HTERT RPE-1 (cell line): ENCODE results near the gene STOM.
"Not testable (repeated sequence)": the region's sequence is repeated elsewhere in the genome, so short reads cannot be mapped to it uniquely, and the experiment has no call there.

ENCODE experiments used
- in situ Hi-C: fragments of 300-500 bp; cut with MboI; formaldehyde crosslinking; loops from 4 replicates; pipeline ENCODE4 v1.14.3; 2020; ENCODE audit warnings: low sequenced_read_pairs

Gene STOM

GRCh38 chr9:121303456-121304451 is 66.3 kb downstream of the STOM start:
- in situ Hi-C loops, result no loop called here

- in situ Hi-C loops, result no loop called here
Measured at GRCh38 chr9:121302786-121303185, 67.3 kb downstream of the STOM start.

GRCh38 chr9:121302341-121302740 is 67.7 kb downstream of the STOM start:
- in situ Hi-C loops, result no loop called here

- in situ Hi-C loops, result no loop called here
Measured at GRCh38 chr9:121301881-121302286, 68.2 kb downstream of the STOM start.

GRCh38 chr9:121300283-121301119 is 69.5 kb downstream of the STOM start:
- in situ Hi-C loops, result no loop called here

GRCh38 chr9:121299467-121300282 is 70.4 kb downstream of the STOM start:
- in situ Hi-C loops, result no loop called here

- in situ Hi-C loops, result no loop called here
Measured at GRCh38 chr9:121298689-121299466, 71.2 kb downstream of the STOM start.

GRCh38 chr9:121298016-121298538 is 72.0 kb downstream of the STOM start:
- in situ Hi-C loops, result no loop called here

- in situ Hi-C loops, result no loop called here
Measured at GRCh38 chr9:121297389-121297788, 72.7 kb downstream of the STOM start.

GRCh38 chr9:121296213-121297127 is 73.6 kb downstream of the STOM start:
- in situ Hi-C loops, result no loop called here

- in situ Hi-C loops, result no loop called here
Measured at GRCh38 chr9:121295662-121296191, 74.3 kb downstream of the STOM start.

- in situ Hi-C loops, result no loop called here
Measured at GRCh38 chr9:121294866-121295661, 75.0 kb downstream of the STOM start.

- in situ Hi-C loops, result no loop called here
Measured at GRCh38 chr9:121294151-121294743, 75.8 kb downstream of the STOM start.

- in situ Hi-C loops, result no loop called here
Measured at GRCh38 chr9:121292801-121293241, 77.2 kb downstream of the STOM start.

- in situ Hi-C loops, result no loop called here
Measured at GRCh38 chr9:121292051-121292450, 78.0 kb downstream of the STOM start.

- in situ Hi-C loops, result not testable (repeated sequence)
Measured at GRCh38 chr9:121291536-121291935, 78.5 kb downstream of the STOM start.

GRCh38 chr9:121289772-121290370 is 80.2 kb downstream of the STOM start:
- in situ Hi-C loops, result no loop called here
